ENCODE results near the gene RFT1.

RFT1 gene

DNA sequence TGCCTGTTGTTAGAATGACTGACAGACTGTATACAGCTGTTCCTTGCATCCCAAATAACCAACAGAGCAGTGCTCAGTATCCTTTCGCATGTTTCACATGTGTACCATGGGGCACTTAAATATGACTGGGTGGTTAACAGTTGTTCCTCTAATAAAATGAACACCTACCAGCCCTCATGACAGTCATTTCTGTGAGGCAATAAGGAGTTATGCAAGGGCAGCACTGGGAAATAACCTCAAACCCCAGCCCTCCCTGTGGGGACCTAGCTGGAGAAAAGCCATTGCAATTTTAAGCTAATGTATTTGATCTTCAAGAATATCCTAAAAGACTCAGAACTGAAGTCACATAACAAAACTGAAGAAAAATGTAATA lies 7.3 kb downstream of the RFT1 start:
- DNase-seq, result no peak

DNA sequence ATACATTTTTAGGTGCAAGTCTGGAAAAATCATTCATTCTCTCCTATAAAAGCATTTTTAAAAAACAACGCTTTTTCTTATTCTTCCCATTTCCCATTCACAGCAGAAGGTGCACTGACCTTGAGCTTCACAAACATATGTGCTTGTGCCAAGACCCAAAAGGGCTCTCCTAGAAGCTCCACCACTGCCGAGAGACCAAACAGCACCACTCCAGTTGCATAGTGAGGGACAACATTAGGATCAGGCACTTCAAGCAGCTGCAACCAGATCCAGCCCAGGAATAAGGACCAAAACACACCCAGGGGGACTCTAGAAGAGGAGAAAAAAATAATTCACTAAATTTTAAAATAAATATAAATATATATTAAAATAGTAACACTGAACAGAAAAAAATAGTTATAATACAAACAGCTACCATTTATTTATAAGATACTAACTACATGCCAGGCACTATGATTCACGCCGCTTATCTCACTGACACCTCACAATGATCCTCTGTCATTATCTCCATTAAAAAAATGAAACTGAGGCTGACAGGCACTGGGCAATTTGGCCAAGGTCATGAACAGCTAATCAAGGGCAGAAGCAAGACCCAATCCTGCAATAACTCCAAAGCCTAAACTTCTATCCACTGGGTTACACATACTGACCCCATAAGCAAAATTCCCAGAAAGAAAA lies 7.8 kb downstream of the RFT1 start:
- DNase-seq, result no peak

DNA sequence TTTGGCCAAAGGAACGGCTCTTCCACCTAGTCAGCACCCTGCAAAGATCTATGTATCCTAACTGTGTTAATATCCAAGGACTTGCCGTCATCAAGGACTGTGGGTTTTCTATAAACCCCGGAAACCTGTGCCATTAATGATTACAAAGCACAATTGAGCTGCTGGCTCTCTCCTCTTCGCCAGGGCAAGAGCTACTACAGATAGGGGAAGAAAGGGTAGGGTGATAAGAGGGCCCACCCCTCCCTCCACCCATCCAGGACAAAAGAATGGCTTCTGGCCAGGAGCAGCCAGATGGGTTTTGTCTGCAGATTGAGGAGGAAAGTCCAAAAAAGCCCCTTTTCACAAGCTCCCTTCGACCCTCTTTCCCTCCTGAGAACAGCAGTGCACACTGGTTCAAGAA lies 9.9 kb downstream of the RFT1 start:
- DNase-seq, result no peak

DNA sequence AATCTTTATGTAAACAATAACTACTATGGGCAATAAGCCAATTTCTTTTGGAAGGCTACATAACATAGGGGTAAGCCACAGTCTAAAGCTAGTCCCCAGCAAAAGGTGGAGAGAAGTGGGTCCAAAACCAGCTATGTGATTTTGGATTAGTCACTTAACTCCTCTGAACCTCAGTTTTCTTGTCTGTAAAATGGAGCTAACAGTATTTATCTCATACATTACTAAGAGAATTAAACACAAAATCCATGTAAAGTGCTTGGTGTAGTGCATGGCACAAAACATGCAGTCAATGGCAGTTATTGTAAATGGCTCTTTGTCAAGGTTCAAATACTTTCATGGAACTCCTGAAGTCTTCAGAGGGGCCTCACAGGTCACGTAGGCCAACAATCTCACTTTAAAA lies 13.3 kb downstream of the RFT1 start:
- no peak for DNase-seq

DNA sequence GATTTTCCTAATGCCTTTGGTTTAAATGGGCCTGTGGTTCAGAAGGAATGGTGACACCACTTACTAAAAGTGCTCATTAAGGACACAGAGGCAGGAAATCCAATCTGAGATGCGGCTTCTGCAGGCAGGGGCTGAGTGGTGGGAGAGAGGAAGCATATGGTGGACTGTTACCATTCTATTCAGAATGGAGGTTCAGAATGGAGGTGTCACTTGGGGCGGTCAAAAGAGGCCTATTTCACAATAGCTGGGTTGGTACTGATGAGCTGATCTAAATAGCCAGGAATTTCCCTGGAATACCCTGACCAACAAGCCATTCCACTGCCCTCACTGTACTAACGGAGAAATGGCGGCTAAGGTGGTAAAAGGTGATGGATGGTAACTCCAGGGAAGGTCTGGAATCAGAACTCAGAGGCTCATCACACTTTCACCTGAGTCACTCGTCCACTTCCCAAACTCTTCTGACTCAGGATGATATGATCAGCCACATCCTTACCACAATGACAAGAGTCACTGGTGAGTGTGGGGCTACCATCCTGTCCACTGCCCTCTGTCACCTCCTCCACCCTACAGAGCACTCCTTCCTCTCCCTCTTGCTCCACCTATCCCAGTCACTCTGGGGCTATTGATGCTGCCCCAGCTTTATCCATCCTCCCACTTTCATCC lies 15.7 kb downstream of the RFT1 start:
- DNase-seq, result no peak

DNA sequence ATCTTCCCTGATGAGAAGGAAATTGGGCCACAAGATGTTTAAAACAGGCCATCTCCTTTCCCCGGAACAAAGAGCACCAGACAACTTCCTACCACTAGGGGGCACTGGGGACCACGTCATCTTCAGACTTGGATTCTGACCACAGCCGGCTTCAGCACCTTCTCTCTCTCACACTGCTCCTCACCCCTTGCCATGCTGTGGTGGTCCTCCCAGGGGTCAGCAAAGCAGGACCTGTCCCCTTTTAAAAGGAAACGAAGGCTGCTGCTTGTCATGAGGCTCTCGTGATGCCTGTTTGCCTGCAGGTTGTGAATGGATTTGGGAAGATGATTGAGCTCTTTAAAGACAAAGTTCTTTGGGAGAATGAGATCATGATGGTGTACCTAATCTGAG lies 16.2 kb downstream of the RFT1 start:
- peak; percentile 24 for DNase-seq

DNA sequence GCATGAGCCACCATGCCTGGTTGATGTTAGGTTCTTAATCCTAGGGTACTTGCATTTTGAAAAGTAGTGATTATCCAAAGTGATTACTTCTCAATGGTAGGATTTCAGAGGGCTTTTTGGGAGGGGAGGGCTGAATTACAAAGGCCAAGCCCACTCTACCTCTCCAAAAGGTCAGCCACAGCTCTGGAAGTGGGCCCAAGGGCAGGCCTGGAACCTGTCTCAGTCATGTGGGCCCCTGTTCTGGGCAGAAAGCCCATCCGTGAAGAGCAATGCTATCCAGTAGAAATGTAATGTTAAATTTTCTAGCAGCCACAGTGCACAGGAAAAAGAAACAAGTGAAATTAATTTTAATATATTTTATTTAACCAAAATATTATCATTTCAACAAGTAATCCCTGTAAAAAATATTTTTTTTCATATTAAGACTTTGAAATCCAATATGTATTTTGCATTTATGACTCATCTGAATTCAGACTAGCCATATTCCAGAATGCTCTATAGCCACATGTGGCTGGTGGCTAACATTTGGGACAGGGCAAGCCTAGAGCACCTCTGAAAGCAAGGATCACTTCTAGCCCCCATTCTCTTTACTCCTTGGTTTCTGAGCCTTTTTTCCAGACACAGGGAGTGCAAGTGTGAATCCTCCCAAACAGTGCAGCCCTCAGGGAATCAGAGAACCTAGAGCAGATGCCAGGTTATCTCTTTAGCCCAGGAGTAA lies 16.8 kb downstream of the RFT1 start:
- DNase-seq, result no peak

DNA sequence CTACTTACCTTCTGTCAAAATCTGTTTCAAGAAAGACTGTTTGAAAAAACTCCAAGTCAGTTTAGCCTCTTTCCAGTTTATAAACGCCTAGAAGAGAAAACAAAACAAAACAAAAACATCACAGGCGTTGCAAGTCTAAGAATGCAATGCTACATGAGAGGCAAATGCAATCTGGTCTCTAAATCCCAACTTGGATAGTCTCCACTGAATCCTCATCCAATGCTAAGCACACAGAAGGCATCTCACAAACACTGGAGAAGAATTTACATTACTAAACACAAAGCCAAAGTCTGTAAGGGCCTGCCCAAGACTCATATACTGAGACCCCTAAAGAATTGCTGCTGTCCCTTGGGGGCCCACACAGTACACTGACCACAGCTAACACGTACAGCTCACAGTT lies 18.4 kb downstream of the RFT1 start:
- DNase-seq, result no peak

DNA sequence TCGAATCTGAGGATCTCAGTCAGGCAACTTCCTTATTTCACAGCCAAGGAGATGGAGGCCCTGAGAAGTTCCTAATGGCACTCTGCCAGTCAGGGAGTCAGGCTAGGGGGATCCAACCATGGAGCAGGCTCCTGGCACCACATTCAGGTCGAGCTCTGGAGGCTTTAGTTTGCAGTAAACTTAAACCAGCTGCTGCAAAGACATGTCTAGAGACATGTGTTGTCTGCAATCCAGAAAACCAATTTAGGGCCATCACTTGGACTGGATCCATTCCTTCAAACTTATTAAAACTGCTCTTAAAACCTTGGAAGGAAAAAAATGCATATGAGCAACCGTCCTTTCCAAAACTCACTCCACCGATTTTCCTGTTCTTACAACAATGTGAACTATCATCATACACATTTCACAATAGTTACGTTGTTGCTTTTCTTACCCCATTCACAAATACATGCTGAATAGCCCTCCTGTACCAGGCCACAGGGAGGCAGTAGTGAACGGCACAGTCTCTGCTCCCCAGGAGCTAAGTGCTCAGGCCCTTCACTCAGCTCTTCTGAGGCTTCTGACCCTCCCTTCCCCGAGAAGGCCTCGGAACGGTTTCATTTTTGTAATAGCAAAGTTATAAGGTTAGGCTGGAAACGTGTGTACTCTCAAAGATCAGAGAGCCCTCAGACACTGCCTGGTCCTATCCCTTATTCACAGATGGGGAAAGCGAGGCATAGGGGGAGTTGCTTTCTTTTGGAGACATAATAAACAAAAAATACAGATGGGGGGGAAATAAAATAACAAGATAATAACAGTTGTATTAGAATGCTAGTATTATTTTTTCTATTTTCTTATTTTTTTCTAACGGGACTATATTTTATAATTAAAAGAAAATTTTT lies 20.1 kb downstream of the RFT1 start:
- DNase-seq, result no peak

DNA sequence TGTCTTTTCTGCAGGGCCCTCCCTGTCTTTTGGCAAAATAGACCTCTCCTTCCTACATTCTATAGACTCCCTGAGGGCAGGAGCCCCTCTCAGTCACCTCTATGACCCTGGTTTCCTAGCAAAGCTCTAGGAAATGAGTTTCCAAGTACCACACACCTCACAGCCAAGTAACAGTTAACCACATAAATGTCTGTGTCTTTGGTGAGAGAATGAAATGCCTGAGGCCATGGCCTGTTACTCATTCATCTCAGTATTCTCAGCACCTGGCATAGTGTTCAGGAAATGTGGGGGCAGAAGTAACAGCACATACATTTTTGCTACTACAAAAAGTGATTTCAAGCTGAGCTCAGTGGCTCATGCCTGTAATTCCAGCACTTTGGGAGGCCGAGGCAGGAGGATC lies 21.0 kb downstream of the RFT1 start:
- DNase-seq, result no peak

DNA sequence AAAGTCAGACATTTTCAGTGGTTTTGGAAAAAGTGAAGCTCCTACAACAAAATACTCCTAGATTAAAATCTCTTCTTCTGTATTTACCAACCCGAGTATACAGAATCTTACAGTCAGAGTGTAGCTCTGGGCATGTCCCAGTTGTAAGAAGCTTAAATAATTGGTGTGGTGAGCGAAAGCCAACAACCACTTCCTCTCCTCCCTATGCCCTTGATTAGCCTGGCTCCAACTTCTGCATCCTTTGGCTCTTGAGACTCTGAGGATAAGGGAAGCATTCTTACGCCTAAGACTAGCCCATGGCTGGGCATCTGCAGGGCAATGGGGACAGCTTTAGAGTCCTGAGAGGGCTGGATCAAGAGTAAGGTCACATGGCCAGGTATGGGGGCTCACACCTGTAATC lies 25.5 kb downstream of the RFT1 start:
- no peak for DNase-seq

DNA sequence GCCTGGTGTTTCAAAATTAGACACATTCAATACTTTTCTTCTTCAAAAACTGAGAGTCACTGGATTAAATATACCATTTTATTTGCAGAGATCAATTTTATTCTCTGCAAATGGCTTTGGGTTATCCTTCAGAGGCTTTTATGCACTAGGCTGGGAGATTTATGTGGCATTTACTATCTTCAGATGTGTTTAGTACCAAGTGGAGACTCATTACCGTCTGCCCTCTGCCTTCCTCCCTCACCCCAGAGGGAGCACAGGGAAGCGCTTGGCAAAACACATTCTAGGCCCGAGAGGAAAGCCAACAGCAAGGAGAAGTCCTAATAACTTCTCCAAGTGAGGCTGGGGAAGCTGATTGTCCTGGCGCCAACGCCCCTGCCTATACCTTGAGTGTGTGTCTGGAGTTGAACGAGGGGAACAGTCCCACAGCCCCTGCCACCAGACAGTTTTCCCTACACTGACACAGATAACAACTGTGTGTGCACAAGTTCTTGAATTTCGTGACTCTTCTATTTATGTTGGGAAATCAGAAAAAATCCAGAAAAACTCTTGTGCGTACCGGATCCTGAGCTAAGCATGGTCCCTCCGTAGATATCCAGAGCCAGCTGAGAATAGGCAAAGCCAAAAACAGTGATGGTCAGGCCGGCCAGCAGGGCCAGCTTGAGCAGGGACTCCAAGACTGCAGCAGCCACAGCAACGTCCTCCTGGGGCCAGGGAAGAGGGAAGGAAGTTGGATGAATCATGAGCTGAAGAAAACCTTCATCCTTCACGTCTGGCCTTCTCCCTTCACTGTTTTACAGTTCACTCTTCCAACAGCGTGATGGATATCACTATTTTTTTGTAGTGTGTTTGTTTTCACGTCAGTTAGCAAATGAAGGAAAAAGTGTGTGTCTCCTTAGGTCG lies 26.6 kb downstream of the RFT1 start:
- DNase-seq, result no peak

DNA sequence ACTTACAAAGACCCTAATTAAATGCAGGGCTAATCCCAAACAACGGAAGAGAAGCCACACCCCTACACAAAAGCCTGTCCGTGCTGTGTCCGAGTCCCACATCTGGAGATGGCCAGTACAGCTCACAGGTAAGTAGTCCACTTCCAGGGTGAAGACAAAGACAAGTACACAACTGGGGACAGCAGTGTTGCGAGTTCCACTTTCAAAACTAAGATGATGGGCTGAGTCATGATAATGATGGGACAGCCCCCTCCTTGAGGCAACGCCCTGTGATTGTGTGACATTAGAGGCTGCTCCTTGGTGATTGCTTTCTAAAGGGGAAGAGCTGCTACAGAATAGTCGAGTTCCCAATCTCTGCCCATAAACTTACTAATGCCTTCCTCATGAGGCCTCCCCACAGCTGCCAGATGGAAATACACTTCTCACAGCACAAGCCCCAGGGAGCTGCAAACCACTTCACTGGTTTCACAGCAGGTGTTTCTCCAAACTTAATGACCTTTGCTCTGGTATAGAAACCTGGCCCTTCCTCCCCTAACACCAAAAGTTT lies 27.6 kb downstream of the RFT1 start:
- no peak for DNase-seq

DNA sequence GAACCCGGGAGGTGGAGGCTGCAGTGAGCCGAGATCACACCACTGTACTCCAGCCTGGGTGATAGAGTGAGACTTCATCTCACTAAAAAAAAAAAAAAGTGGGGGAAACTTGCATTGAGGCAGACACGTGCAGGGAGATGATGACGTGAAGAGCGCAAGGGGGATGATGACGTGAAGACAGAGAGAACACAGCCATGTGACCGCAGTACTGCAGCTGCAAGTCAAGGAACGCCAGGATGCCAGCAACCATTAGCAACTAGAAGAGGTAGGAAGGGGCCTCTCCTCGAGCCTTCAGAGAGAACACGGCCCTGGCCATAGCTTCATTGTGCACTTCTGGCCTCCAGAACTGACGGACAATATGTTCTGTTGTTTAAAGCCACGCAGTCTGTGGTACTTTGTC lies 28.3 kb downstream of the RFT1 start:
- no peak for DNase-seq

DNA sequence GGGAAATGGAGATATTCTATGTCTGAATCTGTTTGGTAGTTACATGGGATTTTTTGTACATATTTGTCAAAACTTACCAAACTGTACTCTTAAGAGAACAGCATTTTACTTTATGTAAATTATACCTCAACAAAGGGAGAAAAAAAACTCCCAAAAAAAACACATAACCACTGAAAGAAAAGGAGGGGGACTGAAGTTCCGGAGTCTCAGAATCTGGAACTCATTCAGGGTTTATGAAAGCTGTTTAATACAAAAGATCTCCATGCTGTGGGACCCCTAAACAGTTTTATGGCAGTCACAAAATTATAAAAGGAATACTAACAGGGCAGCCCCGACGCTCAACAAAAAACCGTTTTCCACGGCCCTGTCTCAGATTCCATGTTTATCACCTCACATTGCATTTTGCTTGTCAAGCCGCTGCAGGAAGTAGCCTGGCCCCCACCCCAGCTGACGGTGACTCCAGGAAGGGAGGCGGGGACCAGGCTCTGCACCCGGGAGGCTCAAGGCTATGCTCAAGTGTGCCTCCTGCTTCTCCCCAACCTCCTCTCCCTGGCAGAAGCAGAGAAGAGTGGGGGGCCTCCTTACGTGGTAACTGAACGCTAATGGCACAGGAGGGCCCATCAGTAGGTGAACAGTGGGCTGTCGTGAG lies 29.3 kb downstream of the RFT1 start:
- no peak for DNase-seq

DNA sequence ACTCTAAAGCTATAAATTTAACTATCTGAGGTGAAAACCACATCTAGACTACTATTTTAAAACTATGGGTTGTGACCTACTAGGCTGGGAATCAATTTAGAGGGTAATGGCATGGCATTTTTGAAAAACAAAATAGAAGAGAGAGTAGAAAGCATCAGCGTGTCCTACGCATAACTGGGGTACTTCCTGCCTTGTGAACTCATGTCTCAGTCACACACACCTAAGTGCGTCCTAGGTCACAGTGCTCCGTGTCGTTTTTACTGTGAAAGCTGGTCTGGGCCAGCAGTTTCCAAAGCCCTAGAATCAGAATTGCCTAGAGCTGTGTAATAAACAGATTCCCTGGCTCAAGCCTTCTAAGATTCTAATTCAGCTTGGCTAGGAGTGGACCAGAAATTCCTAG lies 32.3 kb downstream of the RFT1 start:
- no peak for DNase-seq

DNA sequence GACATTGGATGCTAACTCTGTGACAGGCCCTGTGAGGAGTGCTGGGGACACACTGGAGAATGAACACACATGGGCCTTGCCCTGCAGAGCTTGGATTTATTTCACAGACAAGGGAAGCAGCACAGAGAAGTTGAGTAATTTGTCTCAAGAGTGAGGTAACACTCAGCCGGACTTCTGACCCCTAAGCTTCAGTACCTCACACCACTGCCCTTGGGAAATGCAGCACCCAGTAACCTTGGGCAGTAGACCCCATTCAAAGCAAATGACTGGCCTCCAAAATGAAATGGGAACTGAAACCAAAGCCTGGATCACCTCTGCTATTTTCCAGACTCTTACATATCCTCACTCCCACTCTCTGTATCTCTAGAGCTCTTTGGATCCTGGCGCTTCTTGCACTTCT lies 37.3 kb downstream of the RFT1 start:
- DNase-seq, result no peak

DNA sequence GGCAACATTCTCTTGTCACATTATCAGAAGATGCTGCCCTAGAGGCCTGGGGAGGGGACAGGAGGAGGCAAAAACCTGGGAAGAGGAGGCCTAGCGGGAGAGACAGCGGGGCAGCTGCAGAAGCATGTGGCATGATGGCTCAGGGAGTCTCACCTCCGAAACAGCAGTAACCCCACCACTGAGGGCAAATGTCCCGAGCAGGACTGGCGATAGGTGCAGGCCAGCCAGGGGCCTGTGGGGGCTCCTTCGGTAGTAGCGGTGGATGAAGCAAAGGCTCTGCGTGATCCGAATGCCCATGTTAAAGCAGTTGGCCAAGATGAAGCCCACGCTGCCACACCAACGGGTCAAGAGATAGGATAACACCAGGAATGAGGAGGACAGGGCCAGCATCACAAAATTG lies 38.0 kb downstream of the RFT1 start:
- DNase-seq, result no peak

DNA sequence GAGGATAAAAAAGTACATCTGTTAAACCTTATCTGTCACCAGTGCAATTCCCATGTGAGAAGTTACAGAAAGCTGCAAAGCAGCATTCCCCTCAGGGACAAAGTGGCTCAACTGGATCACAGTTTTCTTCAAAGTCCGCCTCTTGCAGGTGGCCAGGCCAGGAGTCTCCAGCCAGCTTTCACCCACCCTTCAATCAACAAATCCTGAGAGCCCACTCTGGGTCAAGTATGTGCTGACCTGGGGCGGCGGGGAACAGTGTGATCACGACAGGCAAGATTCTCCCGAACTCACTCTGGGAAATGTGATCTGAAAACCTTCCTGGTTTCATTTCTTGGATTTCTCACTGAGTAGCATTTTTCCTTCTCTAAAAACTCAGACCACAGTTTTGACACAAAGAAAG lies 39.2 kb downstream of the RFT1 start:
- no peak for DNase-seq

DNA sequence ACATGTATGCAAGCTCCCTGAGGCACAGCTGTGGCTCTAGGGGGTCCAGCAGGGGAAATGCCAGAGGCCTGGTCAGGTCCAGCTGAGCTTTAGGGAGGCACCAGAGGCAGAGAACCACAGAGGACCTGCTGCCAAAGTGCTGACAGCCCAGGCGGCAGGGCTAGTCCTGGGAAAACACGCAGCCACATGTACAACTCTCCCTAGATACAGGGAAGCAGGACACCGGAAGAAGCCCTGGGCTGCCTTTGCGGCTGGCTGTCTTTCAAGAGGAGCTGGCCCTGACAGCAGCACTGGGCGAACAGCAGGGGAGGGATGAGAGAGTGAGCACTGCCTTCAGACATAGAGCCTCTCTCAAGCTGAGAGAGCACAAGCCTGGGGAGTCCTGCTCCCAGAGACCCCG lies 40.7 kb downstream of the RFT1 start:
- no peak for DNase-seq

DNA sequence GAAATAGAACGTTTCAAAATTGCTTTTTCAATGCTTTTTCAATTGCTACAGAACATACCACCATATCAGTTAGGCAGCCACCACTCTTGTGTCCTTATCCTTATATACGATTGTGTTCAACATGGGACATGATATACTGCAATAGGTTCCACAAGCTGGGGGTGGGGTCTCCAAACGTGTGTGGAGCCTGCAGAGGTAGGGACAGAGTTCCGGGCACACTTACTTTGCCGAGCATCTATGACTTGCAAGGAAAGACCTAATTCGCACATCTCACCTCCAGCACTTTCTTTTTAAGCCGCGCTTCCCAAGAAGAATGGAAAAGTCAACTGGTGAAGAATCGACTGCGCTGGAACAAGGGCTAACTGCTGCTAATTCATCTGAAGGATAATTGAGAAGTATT lies 44.8 kb downstream of the RFT1 start:
- no peak for DNase-seq

Data from NCI-H1105 (cell line).